A204.1 (cell line): ENCODE measurements around the gene RRP1B.

ENCODE experiments used
- FAIRE-seq: peaks from 2 replicates; lab custom pipeline; 2012; peaks lifted over from hg19 to GRCh38; lab: Jason Lieb, UNC

RRP1B gene

GRCh38 chr21:43744725-43745124 is 85.4 kb downstream of the RRP1B start:
- FAIRE-seq, result no peak
